ENCODE results near the gene SFRP5. TPM values are rescaled to one million over a fixed set of nuclear protein-coding genes. Genes with fewer than 3 reads are reported as not detected.

SFRP5 gene
- total RNA-seq, 1 experiment from 2014 or later = 3.5 TPM

DNA sequence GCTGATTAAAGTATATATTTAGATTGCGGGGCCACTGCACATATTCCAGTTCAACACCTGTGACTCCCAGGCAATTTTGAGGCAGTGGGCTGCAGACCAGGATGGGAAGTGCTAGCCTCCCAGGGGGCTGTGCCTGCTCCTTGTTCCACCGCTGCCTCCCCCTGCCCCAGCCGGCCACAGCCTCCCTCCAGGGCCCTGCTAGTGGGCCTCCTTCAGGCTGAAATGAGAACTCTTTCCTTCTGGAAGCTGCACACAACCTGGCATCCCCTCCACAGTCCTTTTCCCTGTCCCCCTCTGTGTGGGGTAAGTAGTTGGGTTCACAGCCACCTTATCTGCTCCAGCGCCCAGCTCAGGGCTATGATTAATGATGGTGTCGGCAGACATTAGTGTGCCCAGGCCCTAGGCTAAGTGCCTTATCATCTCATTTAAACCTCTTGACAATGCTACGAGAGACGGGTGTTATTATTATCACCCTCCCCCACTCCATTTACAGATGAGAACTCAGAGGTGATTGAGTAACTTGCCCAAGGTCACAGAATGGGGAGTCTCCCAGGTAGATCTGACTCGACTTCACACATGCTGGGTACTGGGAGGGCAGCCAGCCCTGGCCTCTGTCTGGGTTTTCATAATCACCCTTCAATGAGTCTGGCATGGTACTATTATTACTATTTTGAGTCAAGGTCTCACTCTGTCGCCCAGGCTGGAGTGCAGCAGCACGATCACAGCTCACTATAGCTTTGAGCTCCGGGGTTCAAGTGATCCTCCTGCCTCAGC, 10.8 kb upstream of the SFRP5 start:
- H3K4me1 Mint-ChIP-seq = peaks cover 22% of the 10 kb centered on the region
- no peaks in the 10 kb centered on the region for H3K27me3 Mint-ChIP-seq (ENCODE audit: low read depth)
- CTCF ChIA-PET = interaction anchor here (1.0 kb wide), 1 partner anchor 9 kb away, joined by 6 read pairs; no protein-coding TSS in a partner anchor

More for the DNA sequence above, 10.8 kb upstream of the SFRP5 start:
- no peak overlapping the region for H3K27ac Mint-ChIP-seq
- no peaks in the 10 kb centered on the region for H3K36me3 Mint-ChIP-seq
- DNase-seq (ENCODE audit: low spot score) (no peak), ATAC-seq (peak; percentile 43; the same call in 1 of the 2 replicates)
- H3K9me3 Mint-ChIP-seq = no peaks in the 10 kb centered on the region
- TF ChIP-seq FOXP1 (CRISPR knock-in tag; IDR thresholded peaks at IDR 0.05; ENCODE audit: borderline replicate concordance) = no peak
- TF ChIP-seq FOXJ3 (CRISPR knock-in tag; IDR thresholded peaks at IDR 0.05; ENCODE audit: borderline replicate concordance) = no peak
- TF ChIP-seq, protein P1, sequence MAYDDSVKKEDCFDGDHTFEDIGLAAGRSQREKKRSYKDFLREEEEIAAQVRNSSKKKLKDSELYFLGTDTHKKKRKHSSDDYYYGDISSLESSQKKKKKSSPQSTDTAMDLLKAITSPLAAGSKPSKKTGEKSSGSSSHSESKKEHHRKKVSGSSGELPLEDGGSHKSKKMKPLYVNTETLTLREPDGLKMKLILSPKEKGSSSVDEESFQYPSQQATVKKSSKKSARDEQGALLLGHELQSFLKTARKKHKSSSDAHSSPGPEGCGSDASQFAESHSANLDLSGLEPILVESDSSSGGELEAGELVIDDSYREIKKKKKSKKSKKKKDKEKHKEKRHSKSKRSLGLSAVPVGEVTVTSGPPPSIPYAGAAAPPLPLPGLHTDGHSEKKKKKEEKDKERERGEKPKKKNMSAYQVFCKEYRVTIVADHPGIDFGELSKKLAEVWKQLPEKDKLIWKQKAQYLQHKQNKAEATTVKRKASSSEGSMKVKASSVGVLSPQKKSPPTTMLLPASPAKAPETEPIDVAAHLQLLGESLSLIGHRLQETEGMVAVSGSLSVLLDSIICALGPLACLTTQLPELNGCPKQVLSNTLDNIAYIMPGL (CRISPR knock-in tag; IDR thresholded peaks at IDR 0.05) = no peak
- TF ChIP-seq, protein P2, sequence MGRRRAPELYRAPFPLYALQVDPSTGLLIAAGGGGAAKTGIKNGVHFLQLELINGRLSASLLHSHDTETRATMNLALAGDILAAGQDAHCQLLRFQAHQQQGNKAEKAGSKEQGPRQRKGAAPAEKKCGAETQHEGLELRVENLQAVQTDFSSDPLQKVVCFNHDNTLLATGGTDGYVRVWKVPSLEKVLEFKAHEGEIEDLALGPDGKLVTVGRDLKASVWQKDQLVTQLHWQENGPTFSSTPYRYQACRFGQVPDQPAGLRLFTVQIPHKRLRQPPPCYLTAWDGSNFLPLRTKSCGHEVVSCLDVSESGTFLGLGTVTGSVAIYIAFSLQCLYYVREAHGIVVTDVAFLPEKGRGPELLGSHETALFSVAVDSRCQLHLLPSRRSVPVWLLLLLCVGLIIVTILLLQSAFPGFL (CRISPR knock-in tag; IDR thresholded peaks at IDR 0.05; ENCODE audit: borderline replicate concordance) = no peak
- TF ChIP-seq KAT7 (CRISPR knock-in tag; IDR thresholded peaks at IDR 0.05; ENCODE audit: borderline replicate concordance) = no peak
- no peak for TF ChIP-seq ZNF263 (CRISPR knock-in tag; IDR thresholded peaks at IDR 0.05; ENCODE audit: low read depth)
- TF ChIP-seq IRF2 (CRISPR knock-in tag; IDR thresholded peaks at IDR 0.05; ENCODE audit: borderline replicate concordance, low read depth) = no peak
- TF ChIP-seq, protein P3, sequence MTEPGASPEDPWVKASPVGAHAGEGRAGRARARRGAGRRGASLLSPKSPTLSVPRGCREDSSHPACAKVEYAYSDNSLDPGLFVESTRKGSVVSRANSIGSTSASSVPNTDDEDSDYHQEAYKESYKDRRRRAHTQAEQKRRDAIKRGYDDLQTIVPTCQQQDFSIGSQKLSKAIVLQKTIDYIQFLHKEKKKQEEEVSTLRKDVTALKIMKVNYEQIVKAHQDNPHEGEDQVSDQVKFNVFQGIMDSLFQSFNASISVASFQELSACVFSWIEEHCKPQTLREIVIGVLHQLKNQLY (CRISPR knock-in tag; IDR thresholded peaks at IDR 0.05) = no peak
- TF ChIP-seq, protein P4, sequence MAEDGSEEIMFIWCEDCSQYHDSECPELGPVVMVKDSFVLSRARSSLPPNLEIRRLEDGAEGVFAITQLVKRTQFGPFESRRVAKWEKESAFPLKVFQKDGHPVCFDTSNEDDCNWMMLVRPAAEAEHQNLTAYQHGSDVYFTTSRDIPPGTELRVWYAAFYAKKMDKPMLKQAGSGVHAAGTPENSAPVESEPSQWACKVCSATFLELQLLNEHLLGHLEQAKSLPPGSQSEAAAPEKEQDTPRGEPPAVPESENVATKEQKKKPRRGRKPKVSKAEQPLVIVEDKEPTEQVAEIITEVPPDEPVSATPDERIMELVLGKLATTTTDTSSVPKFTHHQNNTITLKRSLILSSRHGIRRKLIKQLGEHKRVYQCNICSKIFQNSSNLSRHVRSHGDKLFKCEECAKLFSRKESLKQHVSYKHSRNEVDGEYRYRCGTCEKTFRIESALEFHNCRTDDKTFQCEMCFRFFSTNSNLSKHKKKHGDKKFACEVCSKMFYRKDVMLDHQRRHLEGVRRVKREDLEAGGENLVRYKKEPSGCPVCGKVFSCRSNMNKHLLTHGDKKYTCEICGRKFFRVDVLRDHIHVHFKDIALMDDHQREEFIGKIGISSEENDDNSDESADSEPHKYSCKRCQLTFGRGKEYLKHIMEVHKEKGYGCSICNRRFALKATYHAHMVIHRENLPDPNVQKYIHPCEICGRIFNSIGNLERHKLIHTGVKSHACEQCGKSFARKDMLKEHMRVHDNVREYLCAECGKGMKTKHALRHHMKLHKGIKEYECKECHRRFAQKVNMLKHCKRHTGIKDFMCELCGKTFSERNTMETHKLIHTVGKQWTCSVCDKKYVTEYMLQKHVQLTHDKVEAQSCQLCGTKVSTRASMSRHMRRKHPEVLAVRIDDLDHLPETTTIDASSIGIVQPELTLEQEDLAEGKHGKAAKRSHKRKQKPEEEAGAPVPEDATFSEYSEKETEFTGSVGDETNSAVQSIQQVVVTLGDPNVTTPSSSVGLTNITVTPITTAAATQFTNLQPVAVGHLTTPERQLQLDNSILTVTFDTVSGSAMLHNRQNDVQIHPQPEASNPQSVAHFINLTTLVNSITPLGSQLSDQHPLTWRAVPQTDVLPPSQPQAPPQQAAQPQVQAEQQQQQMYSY (CRISPR knock-in tag; IDR thresholded peaks at IDR 0.05) = no peak
- TF ChIP-seq NFE2L1 (CRISPR knock-in tag; IDR thresholded peaks at IDR 0.05) = no peak
- TF ChIP-seq, protein P5, sequence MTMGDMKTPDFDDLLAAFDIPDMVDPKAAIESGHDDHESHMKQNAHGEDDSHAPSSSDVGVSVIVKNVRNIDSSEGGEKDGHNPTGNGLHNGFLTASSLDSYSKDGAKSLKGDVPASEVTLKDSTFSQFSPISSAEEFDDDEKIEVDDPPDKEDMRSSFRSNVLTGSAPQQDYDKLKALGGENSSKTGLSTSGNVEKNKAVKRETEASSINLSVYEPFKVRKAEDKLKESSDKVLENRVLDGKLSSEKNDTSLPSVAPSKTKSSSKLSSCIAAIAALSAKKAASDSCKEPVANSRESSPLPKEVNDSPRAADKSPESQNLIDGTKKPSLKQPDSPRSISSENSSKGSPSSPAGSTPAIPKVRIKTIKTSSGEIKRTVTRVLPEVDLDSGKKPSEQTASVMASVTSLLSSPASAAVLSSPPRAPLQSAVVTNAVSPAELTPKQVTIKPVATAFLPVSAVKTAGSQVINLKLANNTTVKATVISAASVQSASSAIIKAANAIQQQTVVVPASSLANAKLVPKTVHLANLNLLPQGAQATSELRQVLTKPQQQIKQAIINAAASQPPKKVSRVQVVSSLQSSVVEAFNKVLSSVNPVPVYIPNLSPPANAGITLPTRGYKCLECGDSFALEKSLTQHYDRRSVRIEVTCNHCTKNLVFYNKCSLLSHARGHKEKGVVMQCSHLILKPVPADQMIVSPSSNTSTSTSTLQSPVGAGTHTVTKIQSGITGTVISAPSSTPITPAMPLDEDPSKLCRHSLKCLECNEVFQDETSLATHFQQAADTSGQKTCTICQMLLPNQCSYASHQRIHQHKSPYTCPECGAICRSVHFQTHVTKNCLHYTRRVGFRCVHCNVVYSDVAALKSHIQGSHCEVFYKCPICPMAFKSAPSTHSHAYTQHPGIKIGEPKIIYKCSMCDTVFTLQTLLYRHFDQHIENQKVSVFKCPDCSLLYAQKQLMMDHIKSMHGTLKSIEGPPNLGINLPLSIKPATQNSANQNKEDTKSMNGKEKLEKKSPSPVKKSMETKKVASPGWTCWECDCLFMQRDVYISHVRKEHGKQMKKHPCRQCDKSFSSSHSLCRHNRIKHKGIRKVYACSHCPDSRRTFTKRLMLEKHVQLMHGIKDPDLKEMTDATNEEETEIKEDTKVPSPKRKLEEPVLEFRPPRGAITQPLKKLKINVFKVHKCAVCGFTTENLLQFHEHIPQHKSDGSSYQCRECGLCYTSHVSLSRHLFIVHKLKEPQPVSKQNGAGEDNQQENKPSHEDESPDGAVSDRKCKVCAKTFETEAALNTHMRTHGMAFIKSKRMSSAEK (CRISPR knock-in tag; IDR thresholded peaks at IDR 0.05; ENCODE audit: borderline replicate concordance) = no peak
- TF ChIP-seq GTF2I (CRISPR knock-in tag; conservative IDR thresholded peaks at IDR 0.05) = no peak
- TF ChIP-seq ESRRA (CRISPR knock-in tag; IDR thresholded peaks at IDR 0.05; ENCODE audit: borderline replicate concordance) = no peak
- TF ChIP-seq ZNF138 (CRISPR knock-in tag; conservative IDR thresholded peaks at IDR 0.05) = no peak
- no peak for TF ChIP-seq SMAD4 (CRISPR knock-in tag; IDR thresholded peaks at IDR 0.05)
- TF ChIP-seq ZNF423 (CRISPR knock-in tag; IDR thresholded peaks at IDR 0.05) = no peak
- TF ChIP-seq, protein P6, sequence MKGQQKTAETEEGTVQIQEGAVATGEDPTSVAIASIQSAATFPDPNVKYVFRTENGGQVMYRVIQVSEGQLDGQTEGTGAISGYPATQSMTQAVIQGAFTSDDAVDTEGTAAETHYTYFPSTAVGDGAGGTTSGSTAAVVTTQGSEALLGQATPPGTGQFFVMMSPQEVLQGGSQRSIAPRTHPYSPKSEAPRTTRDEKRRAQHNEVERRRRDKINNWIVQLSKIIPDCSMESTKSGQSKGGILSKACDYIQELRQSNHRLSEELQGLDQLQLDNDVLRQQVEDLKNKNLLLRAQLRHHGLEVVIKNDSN (CRISPR knock-in tag; IDR thresholded peaks at IDR 0.05) = no peak
- TF ChIP-seq RORB (CRISPR knock-in tag; IDR thresholded peaks at IDR 0.05) = no peak
- TF ChIP-seq, protein P7, sequence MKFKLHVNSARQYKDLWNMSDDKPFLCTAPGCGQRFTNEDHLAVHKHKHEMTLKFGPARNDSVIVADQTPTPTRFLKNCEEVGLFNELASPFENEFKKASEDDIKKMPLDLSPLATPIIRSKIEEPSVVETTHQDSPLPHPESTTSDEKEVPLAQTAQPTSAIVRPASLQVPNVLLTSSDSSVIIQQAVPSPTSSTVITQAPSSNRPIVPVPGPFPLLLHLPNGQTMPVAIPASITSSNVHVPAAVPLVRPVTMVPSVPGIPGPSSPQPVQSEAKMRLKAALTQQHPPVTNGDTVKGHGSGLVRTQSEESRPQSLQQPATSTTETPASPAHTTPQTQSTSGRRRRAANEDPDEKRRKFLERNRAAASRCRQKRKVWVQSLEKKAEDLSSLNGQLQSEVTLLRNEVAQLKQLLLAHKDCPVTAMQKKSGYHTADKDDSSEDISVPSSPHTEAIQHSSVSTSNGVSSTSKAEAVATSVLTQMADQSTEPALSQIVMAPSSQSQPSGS (CRISPR knock-in tag; IDR thresholded peaks at IDR 0.05; ENCODE audit: borderline replicate concordance, low read depth) = no peak
- no peak for TF ChIP-seq TCF7 (CRISPR knock-in tag; IDR thresholded peaks at IDR 0.05; ENCODE audit: low read depth)
- no peak overlapping the region for H3K4me3 Mint-ChIP-seq
- POLR2A ChIA-PET = no interaction called here
